Caco-2 (cell line): Measurements from ENCODE around the gene TNFRSF21. TPM values are rescaled to one million over a fixed set of nuclear protein-coding genes. Genes with fewer than 3 reads are reported as not detected.

Experiments
- BruUV-seq: library from RNA; stranded (reverse); fragments of 400-500 nt; replicated peaks from 2 replicates; lab custom pipeline; 2021; lab: Mats Ljungman, UMichigan
- CTCF ChIA-PET: fragments of 300-600 bp; sonication (Branson Sonifier 250); formaldehyde crosslinking; loops from one replicate; lab custom pipeline; 2022; ENCODE audit warnings: antibody characterized with exemption; lab: Charles Lee
- POLR2A ChIA-PET: fragments of 300-600 bp; sonication (Branson Sonifier 250); formaldehyde crosslinking; loops from one replicate; lab custom pipeline; 2022; ENCODE audit warnings: antibody characterized with exemption; lab: Charles Lee
- DNase-seq, 2 experiments: peaks; one replicate each; pipeline versions ENCODE4 v3.0.0 to v3.0.0-alpha.2; 2020 to 2022
- H3K27me3 ChIP-seq: replicated peaks from 2 replicates; pipeline ENCODE4 v1.6.0; 2011; ENCODE audit warnings: low read length; ENCODE audit not compliant: control insufficient read depth, insufficient read depth
- H3K36me3 ChIP-seq: 2 replicates; pipeline ENCODE4 v1.5.1; 2011; ENCODE audit warnings: low read length; ENCODE audit not compliant: control insufficient read depth, insufficient read depth
- H3K4me1 ChIP-seq: fragments of 250-450 bp; sonication (Bioruptor Pico); 2 replicates; pipeline ENCODE4 v1.5.1; 2020; ENCODE audit warnings: mild to moderate bottlenecking
- H3K4me3 ChIP-seq: 2 replicates; pipeline ENCODE4 v1.5.1; 2011; ENCODE audit warnings: low read depth, mild to moderate bottlenecking, control low read depth, low read length
- H3K9me3 ChIP-seq: fragments of 250-450 bp; sonication (Bioruptor Pico); 2 replicates; pipeline ENCODE4 v1.5.1; 2020; ENCODE audit warnings: mild to moderate bottlenecking, moderate library complexity
- H3K27ac Mint-ChIP-seq: one replicate; pipeline ENCODE4 v1.8.0; 2022; ENCODE audit warnings: mixed read lengths; ENCODE audit not compliant: unreplicated experiment
- H3K27me3 Mint-ChIP-seq: one replicate; pipeline ENCODE4 v1.8.0; 2022; ENCODE audit warnings: mixed read lengths; ENCODE audit not compliant: insufficient read depth, unreplicated experiment
- H3K36me3 Mint-ChIP-seq: one replicate; pipeline ENCODE4 v1.8.0; 2022; ENCODE audit warnings: mild to moderate bottlenecking, mixed read lengths; ENCODE audit not compliant: insufficient read depth, unreplicated experiment
- H3K4me1 Mint-ChIP-seq: one replicate; pipeline ENCODE4 v1.8.0; 2022; ENCODE audit warnings: low read depth, mixed read lengths; ENCODE audit not compliant: unreplicated experiment
- H3K4me3 Mint-ChIP-seq: one replicate; pipeline ENCODE4 v1.8.0; 2022; ENCODE audit warnings: mild to moderate bottlenecking, moderate library complexity, mixed read lengths; ENCODE audit not compliant: unreplicated experiment
- H3K9me3 Mint-ChIP-seq: one replicate; pipeline ENCODE4 v1.8.0; 2022; ENCODE audit warnings: mixed read lengths; ENCODE audit not compliant: unreplicated experiment
- intact Hi-C: fragments of 100-400 bp; cut with micrococcal nuclease; formaldehyde crosslinking; loops from one replicate; pipeline ENCODE4 v1.10.0; 2022; ENCODE audit not compliant: unreplicated experiment
- total RNA-seq: library from RNA; stranded (reverse); gene quantifications from 2 replicates; pipeline ENCODE4 v1.2.3, GENCODE V29; 2022
- TF ChIP-seq, protein P1 (sequence below), 2 experiments: fragments of 200-600 bp in 1 of 2; IDR thresholded peaks; 1 replicate in 1 of 2; 2 replicates in 1 of 2; pipeline versions ENCODE4 v1.5.1 to v1.8.0; 2011 to 2022; ENCODE audit warnings: antibody characterized with exemption in 1 of 2, control low read depth in 1 of 2, inconsistent platforms in 1 of 2, low read depth in 1 of 2, low read length in 1 of 2, mild to moderate bottlenecking in 1 of 2, moderate library complexity in 1 of 2; ENCODE audit not compliant: insufficient read depth in 1 of 2, severe bottlenecking in 1 of 2, unreplicated experiment in 1 of 2

Gene TNFRSF21
- total RNA-seq, 1 experiment from 2014 or later, result 60.8 TPM

DNA sequence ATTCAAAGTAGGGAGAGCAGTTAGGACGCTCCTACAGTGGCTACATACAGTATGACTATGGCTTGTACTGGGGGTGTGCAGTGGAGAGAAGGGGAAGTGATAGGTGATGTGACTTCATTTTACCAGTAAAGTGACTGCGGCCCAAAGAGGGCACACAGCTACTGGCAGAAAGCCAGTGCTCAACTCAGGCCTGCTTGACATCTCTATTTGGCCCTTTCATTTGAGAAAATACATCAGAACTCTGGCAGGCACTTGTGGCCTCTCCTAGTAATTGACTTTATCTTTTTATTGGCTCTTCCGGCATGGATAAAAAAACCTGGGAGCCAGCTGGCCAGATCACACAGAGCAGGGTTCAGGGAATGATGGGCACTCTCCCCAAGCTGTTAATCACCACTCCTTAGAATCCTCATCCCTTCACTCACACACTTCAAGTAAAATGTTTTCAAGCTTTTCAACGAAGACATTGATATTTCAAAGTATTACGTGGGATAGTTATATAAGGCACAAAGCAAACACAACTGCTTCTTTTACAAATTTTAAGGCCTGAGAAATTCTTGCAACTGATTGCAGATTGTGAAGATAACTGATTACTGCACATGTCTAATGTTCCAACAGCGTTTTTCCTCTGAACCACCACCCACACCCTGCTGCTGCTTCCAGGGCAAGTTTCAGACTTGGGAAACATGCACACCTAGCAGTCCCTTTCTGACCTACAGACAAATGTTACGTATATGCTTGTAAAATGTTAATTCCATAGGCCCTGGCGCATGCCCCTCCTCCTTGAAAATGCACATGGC, 73.5 kb downstream of the TNFRSF21 start:
- H3K36me3 Mint-ChIP-seq, result peaks cover 74% of the 10 kb centered on the region
- BruUV-seq, result no TSS peak
- intact Hi-C loops, result loop anchor here (5.0 kb wide), 1 partner anchor 71 kb away; the partner anchor contains the start of gene TNFRSF21
- Histone ChIP-seq H3K36me3 (0 out of 2 replicates have a peak, but pooled peaks cover 2% of the 10 kb centered on the region), H3K9me3 (no peaks in the 10 kb centered on the region), H3K27me3 (no peaks in the 10 kb centered on the region), H3K4me3 (no peak overlapping the region), H3K4me1 (peaks cover 58% of the 10 kb centered on the region)
- POLR2A ChIA-PET, result no interaction called here
- H3K27ac Mint-ChIP-seq, result peak overlapping the region; percentile 17
- peaks cover 28% of the 10 kb centered on the region for H3K4me1 Mint-ChIP-seq
- no peaks in the 10 kb centered on the region for H3K27me3 Mint-ChIP-seq
- DNase-seq, result no peak
- no peaks in the 10 kb centered on the region for H3K9me3 Mint-ChIP-seq
- TF ChIP-seq, protein P1, sequence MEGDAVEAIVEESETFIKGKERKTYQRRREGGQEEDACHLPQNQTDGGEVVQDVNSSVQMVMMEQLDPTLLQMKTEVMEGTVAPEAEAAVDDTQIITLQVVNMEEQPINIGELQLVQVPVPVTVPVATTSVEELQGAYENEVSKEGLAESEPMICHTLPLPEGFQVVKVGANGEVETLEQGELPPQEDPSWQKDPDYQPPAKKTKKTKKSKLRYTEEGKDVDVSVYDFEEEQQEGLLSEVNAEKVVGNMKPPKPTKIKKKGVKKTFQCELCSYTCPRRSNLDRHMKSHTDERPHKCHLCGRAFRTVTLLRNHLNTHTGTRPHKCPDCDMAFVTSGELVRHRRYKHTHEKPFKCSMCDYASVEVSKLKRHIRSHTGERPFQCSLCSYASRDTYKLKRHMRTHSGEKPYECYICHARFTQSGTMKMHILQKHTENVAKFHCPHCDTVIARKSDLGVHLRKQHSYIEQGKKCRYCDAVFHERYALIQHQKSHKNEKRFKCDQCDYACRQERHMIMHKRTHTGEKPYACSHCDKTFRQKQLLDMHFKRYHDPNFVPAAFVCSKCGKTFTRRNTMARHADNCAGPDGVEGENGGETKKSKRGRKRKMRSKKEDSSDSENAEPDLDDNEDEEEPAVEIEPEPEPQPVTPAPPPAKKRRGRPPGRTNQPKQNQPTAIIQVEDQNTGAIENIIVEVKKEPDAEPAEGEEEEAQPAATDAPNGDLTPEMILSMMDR (IDR thresholded peaks at IDR 0.05; ENCODE audit: insufficient read depth in 1 of 2, low read depth in 1 of 2, low read length in 1 of 2, severe bottlenecking in 1 of 2, unreplicated experiment in 1 of 2), result no peak
- H3K4me3 Mint-ChIP-seq, result no peak overlapping the region
- CTCF ChIA-PET, result no interaction called here

GRCh38 chr6:47235421-47235820, 74.3 kb downstream of the TNFRSF21 start:
- H3K4me3 Mint-ChIP-seq, result no peak overlapping the region
- Histone ChIP-seq H3K9me3 (no peaks in the 10 kb centered on the region), H3K4me1 (peaks cover 60% of the 10 kb centered on the region), H3K36me3 (0 out of 2 replicates have a peak, but pooled peaks cover 2% of the 10 kb centered on the region), H3K27me3 (no peaks in the 10 kb centered on the region), H3K4me3 (no peak overlapping the region)
- BruUV-seq, result no TSS peak
- intact Hi-C loops, result loop anchor here (5.0 kb wide), 1 partner anchor 72 kb away; the partner anchor contains the start of gene TNFRSF21
- H3K36me3 Mint-ChIP-seq, result peaks cover 75% of the 10 kb centered on the region
- H3K27ac Mint-ChIP-seq, result no peak overlapping the region
- H3K27me3 Mint-ChIP-seq, result no peaks in the 10 kb centered on the region
- TF ChIP-seq, protein P1 (IDR thresholded peaks at IDR 0.05; ENCODE audit: insufficient read depth in 1 of 2, low read depth in 1 of 2, low read length in 1 of 2, severe bottlenecking in 1 of 2, unreplicated experiment in 1 of 2), result no peak
- CTCF ChIA-PET, result no interaction called here
- peaks cover 32% of the 10 kb centered on the region for H3K4me1 Mint-ChIP-seq
- no peaks in the 10 kb centered on the region for H3K9me3 Mint-ChIP-seq
- no peak for DNase-seq
- POLR2A ChIA-PET, result no interaction called here

DNA sequence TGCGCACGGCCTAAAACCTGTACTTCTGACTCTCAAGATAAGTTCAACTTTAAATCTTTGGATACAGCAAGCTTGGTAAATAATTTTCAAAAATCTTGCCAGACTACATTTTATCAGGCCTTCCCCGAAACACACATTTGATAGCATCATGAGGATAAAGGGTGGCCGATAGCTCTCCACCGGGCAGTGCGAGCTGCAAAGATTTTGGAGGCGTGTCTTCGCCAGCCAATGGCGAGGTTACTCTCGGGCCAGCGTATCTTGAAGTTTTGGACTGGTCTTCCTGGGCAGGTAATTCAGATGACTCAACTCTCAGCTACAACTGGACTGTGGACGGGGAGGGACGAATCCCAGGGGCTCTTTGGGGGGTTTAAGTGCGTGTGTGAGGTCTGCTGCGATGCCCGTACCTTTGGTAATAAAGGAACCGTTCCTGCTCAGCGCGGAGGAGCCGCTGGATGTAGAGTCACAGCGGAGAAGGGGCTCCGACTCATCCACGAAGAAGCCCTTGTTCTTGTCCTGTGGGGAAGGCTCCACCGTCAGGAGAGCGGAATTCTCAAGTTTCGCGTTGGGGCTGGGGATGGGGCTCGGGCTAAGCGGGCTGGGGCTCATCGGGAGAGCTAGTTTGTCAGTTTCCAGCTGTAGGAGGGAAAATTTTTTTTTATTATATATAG, 75.3 kb downstream of the TNFRSF21 start:
- no peaks in the 10 kb centered on the region; the same call in 1 of the 2 replicates for H3K9me3 ChIP-seq
- Mint-ChIP-seq H3K4me3 (no peak overlapping the region), H3K27me3 (no peaks in the 10 kb centered on the region), H3K36me3 (peaks cover 75% of the 10 kb centered on the region), H3K9me3 (no peaks in the 10 kb centered on the region), H3K4me1 (peaks cover 35% of the 10 kb centered on the region), H3K27ac (peak overlapping the region; percentile 66)
- CTCF ChIA-PET, result no interaction called here
- POLR2A ChIA-PET, result no interaction called here
- intact Hi-C loops, result no loop called here
- no peak overlapping the region for H3K4me3 ChIP-seq
- no peak for DNase-seq
- TF ChIP-seq, protein P1 (IDR thresholded peaks at IDR 0.05; ENCODE audit: insufficient read depth in 1 of 2, low read depth in 1 of 2, low read length in 1 of 2, severe bottlenecking in 1 of 2, unreplicated experiment in 1 of 2), result no peak
- BruUV-seq, result no TSS peak
- no peaks in the 10 kb centered on the region for H3K27me3 ChIP-seq
- peaks cover 63% of the 10 kb centered on the region for H3K4me1 ChIP-seq
- H3K36me3 ChIP-seq, result 0 out of 2 replicates have a peak, but pooled peaks cover 2% of the 10 kb centered on the region
